RWPE1 (cell line): ENCODE results near the gene CHRNA1.

Experiments
- CTCF ChIA-PET: fragments of 350-600 bp; sonication (Branson Sonifier 250); formaldehyde crosslinking; extraction: SDS; loops from one replicate; lab custom pipeline; 2021; lab: Yijun Ruan, JAX
- POLR2A ChIA-PET: fragments of 400-600 bp; formaldehyde crosslinking; extraction: SDS; loops from one replicate; lab custom pipeline; 2020; ENCODE audit warnings: antibody characterized with exemption; ENCODE audit not compliant: low non-redundant PET; lab: Yijun Ruan, JAX
- DNase-seq: peaks from one replicate; pipeline ENCODE4 v3.0.0; 2012; ENCODE audit warnings: low spot score
- H3K27ac ChIP-seq: fragments of 450-650 bp; 2 replicates; pipeline ENCODE4 v1.5.1; 2017
- CTCF ChIP-seq: fragments of 450-650 bp; conservative IDR thresholded peaks from 2 replicates; pipeline ENCODE4 v1.5.1; 2017; ENCODE audit warnings: low read depth, mild to moderate bottlenecking

The CHRNA1 gene

GRCh38 chr2:174791746-174792280 is 27.5 kb upstream of the CHRNA1 start:
- ChIA-PET POLR2A (no interaction called here), CTCF (interaction anchor here (1.3 kb wide), 1 partner anchor 21 kb away, joined by 5 read pairs; no protein-coding TSS in a partner anchor)
- no peak for TF ChIP-seq CTCF
- no peak overlapping the region for H3K27ac ChIP-seq
- DNase-seq: no peak

GRCh38 chr2:174791020-174791419 is 26.7 kb upstream of the CHRNA1 start:
- TF ChIP-seq CTCF: no peak
- H3K27ac ChIP-seq: no peak overlapping the region
- no peak for DNase-seq
- ChIA-PET CTCF (interaction anchor here (0.7 to 1.3 kb wide), 2 partner anchors 20 to 461 kb away, joined by 5 read pairs; no protein-coding TSS in a partner anchor), POLR2A (no interaction called here)

- DNase-seq: no peak
- no peak for TF ChIP-seq CTCF
- ChIA-PET POLR2A (no interaction called here), CTCF (no interaction called here)
- no peak overlapping the region for H3K27ac ChIP-seq
These were observed 24.7 kb upstream of the CHRNA1 start for GRCh38 chr2:174789001-174789400.

- H3K27ac ChIP-seq: no peak overlapping the region
- ChIA-PET CTCF (no interaction called here), POLR2A (interaction anchor here (0.5 kb wide), 1 partner anchor 78 kb away, joined by 3 read pairs; no protein-coding TSS in a partner anchor)
- TF ChIP-seq CTCF: no peak
- DNase-seq: no peak
These were observed 24.1 kb upstream of the CHRNA1 start for GRCh38 chr2:174788291-174788929.

- no peak overlapping the region for H3K27ac ChIP-seq
- no peak for TF ChIP-seq CTCF
- ChIA-PET CTCF (no interaction called here), POLR2A (interaction anchor here (0.5 kb wide), 1 partner anchor 79 kb away, joined by 3 read pairs; no protein-coding TSS in a partner anchor)
- no peak for DNase-seq
These were observed 23.4 kb upstream of the CHRNA1 start for GRCh38 chr2:174787487-174788205.

- no peak for TF ChIP-seq CTCF
- no peak overlapping the region for H3K27ac ChIP-seq
- ChIA-PET POLR2A (no interaction called here), CTCF (no interaction called here)
- no peak for DNase-seq
These were observed 21.9 kb upstream of the CHRNA1 start for GRCh38 chr2:174786066-174786725.
